Measurements from ENCODE around the gene SSTR4.

Gene SSTR4

GRCh38 chr20:23065266-23066201 is 30.4 kb downstream of the SSTR4 start:
- no peak for DNase-seq (ENCODE audit: low read depth)

DNA sequence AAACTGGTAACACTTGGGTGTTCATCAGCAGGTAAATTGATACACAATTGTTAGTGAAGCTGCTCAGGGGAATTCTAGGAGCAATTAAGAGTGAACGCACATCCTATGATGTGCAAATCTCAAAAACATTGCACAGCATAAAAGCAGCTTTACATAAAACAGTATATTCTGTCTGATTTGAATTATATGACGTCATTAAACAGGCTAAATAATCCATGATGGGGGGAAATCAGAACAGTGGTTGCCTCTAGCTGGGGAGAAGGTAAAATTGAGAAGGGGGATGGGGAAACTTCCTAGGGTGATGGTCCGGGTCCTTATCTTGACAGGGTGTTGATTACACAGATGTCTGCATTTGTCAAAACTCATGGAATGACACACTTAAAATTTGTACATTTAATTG is 31.7 kb downstream of the SSTR4 start:
- no peak for DNase-seq (ENCODE audit: low read depth)

- DNase-seq (ENCODE audit: low read depth): no peak
These were observed 33.2 kb downstream of the SSTR4 start for GRCh38 chr20:23068283-23068682.

GRCh38 chr20:23069108-23069507 is 34.0 kb downstream of the SSTR4 start:
- no peak for DNase-seq (ENCODE audit: low read depth)

DNA sequence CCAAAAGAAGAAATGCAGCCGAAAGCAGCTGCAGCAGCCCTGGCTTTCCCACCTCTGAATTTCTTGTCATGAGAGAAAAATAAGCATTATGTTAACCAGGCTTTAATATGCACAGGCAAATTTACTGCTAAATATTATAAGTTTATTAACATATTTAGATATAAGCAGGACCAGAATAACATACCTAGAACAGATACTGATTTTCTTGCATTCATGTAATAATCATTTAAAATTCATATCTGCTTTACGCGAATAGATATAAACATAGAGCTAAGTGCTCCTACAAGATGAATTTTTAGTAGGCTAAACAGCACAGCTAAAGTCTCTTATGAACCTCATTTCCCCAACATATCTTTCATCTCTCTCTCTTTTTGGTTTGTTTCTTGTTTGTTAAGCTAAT is 36.3 kb downstream of the SSTR4 start:
- no peak for DNase-seq (ENCODE audit: low read depth)

DNA sequence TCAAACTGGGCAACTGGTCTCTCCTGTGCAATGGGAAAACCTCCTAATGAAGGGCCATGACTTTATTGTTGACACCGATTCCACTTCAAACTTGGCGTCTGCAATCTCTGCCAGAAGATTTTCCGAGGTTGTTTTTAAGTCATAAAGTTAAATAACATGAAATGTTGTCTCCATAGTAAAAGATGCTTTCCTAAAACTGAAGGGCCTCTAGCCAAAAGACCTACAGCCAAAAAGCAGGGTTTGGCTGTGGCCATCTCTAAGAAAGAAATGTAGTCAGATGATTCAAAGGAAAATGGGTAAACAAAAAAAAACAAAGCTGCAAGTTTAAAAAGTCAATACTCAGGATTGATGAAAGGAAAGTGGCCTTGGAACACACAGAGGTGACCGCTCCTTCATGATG is 36.9 kb downstream of the SSTR4 start:
- no peak for DNase-seq (ENCODE audit: low read depth)

DNA sequence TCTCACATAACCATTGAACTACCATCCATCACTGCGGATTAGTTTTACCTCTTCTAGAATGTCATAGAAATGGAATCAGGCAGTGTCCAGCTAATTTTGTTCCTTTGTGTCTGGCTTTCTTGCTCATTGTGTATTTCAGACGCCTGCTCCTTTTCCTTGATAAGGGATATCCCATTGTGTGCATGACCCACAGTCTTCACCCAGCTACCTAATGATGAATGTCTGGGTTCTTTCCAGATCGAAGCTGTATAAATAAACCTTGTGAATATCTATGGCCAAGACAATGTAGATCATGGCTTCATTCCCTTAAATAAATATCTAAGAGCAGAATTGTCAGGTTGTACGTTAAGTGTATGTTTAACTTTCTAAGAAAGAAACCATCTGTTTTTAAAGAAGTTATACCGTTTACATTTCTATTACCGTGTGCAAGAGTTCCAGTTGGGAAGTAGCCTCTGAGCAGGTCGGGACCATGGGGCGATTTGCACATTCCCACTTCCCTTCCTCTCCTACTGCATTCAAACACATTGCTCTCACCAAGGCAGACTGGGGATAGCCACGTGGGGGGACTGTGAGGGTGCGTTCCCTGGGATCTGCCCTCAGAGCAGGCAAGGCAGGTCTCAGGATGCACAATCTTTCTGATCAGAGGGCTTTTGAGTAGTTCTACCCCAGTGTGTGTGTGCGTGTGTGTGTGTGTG is 37.9 kb downstream of the SSTR4 start:
- no peak for DNase-seq (ENCODE audit: low read depth)

DNA sequence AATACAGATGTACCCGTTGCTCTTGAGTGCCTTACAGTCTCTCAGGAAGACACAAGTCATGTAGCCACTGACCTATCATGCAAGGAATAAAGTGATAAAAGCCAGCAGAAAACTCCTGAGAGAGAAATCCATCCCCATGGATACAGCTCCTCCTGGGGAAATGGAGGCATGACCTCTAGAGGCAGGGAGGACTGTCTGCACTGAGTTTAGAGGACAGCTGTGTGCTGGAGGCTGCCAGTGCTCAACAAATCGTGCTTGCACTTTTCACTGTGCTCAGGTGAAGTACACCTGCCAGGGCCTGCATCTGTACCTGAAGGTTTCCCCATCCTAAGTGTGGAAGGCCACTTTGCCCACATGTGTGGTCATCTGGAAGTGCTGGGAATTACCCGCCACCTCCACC is 38.9 kb downstream of the SSTR4 start:
- no peak for DNase-seq (ENCODE audit: low read depth)

DNA sequence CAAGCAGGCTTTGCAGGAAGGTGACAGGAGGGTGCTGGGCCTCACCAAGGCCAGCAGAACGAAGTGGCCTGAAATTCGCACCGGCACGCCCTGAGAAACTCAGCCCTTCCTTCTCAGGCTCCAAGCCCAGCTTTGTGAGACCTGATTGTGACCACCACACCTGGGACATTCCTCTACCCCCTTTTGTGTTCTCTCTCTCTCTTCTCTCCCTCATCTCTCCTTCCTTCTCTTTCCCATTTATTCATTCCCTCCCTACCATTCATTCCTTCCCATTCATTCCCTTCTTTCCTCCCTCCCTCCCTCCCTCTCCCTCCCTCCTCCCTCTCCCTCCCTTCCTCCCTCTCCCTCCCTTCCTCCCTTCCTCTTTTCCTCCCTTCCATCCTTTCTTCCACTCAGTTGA is 42.2 kb downstream of the SSTR4 start:
- DNase-seq (ENCODE audit: low read depth): no peak

- peak; percentile 18 for DNase-seq (ENCODE audit: low read depth)
These were observed 43.4 kb downstream of the SSTR4 start for GRCh38 chr20:23078351-23079015.

GRCh38 chr20:23079016-23079351 is 43.9 kb downstream of the SSTR4 start:
- DNase-seq (ENCODE audit: low read depth): no peak

GRCh38 chr20:23079926-23080325 is 44.8 kb downstream of the SSTR4 start:
- DNase-seq (ENCODE audit: low read depth): no peak

DNA sequence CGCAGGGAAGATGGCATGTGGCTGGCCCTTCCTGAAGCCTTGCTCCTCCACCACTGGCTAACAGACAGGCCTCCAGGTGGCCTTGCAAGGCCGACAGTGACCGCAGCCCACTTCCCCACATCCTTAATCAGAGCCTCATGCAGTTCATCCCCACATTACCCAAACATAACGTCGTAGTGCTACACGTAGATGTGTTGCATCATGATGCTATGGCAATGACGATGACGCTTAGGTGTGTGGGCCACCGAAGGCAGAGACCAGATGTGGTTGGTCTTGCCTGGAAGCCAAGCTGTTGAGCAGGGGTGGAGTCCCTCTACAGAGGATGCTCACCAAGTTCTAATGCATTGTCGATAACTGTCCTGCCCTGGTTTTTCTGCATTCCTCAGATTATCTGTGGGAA is 45.4 kb downstream of the SSTR4 start:
- no peak for DNase-seq (ENCODE audit: low read depth)

DNA sequence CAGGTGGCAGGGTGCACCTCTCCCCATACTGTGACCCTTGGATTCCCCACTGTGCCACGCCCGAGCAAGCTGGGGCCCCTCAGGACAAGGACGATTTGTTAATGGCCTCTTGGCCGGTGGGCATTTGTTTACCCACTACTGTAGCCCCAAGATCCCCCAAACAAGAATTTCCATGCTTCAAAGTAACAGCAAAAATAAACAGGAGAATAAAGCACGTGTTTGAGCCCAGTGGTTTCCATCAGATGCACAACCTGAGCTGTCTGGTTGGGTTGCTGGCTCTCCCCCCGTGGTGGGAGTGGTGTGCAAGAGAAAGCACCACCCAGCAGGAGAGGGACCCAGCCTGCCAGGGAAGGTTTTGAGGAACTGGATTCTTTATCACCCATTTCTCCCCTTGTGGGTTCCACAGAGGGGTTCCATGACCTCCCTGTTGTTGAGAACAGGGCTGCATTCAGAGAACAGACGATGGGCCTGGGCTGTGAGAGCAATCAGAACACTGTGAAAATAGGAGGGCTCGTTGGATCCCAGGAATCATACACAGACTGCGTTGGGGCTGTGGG is 46.2 kb downstream of the SSTR4 start:
- DNase-seq (ENCODE audit: low read depth): no peak

DNA sequence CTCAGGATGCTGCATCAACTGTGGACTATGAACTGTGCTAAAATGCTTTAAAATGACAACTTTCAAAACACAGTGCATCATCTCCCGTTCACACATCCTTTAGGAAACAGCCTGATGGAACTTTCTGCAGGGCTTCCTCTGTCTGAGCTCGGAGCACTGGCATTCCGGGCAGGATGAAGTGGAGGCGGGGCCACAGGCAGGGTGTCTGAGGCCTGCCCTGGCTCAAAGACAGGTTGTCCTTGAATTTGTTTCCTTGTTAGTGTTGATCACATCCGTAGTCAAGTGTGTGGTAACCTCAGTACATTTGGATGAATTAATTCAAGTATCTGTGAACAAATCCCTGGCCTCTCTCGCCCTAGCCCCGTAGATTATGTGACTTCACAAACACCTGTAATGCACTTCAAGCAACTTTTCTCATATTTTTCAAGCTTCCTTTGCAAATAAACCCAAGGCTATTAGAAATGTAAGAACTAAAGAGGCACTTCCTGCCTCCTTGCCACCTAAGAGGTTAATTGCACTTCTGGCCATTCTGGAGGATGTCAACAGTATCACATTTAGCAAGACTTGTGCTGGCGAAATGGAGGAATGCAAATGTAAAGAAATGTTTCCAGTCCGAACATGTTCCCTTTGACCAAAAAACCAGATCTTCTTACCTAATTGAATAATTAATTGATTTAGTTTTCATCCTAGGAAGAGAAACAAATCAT is 47.9 kb downstream of the SSTR4 start:
- no peak for DNase-seq (ENCODE audit: low read depth)

DNA sequence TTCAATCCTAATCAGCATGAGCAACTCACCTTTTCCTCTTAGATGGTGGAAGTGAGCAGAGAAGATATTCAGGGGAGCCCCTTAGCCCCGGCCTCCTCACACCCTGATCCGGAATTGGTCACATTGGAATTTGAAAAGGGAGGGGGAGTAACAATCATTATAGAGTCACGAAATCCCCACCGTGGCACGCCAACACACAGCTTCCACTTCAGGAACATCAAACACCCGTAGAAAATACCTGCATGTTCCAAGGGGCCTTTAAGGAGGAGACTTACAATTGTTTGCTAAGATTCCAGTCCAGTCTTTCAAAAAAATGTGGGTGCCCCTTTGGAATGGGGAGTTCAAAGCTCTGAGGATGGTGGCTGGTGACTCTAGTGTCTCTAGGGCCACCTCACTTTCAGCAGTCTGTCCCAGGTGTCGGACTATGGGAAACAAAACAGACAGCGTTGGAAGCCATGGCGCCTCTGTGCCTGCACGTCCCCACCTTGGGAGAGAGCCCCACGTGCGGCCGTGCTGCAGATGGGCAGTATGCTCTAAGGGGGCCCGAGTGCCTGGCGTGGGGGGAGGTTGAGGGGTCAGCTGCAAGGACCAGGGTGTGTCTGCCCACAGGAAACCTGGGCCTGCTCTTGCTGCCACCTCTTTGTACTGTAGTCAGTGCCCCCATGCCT is 48.6 kb downstream of the SSTR4 start:
- DNase-seq (ENCODE audit: low read depth): no peak

- no peak for DNase-seq (ENCODE audit: low read depth)
These were observed 49.3 kb downstream of the SSTR4 start for GRCh38 chr20:23084282-23084844.

GRCh38 chr20:23084845-23085365 is 49.8 kb downstream of the SSTR4 start:
- DNase-seq (ENCODE audit: low read depth): no peak

GRCh38 chr20:23085436-23086055 is 50.4 kb downstream of the SSTR4 start:
- no peak for DNase-seq (ENCODE audit: low read depth)

GRCh38 chr20:23086056-23086566 is 51.0 kb downstream of the SSTR4 start, which contains the start of gene CD93:
Gene CD93, minus strand, starts transcription at chr20:23086324. Its CDS starts 132 bp downstream, at chr20:23086192.
- no peak for DNase-seq (ENCODE audit: low read depth)
